ENCODE measurements around the gene PRDM16.

Gene PRDM16

GRCh38 chr1:3153197-3153596 lies 84.2 kb downstream of the PRDM16 start:
- H3K4me3 ChIP-seq (replicated peaks; ENCODE audit: low read depth, low read length) = no peak overlapping the region
- no peak for TF ChIP-seq CTCF (IDR thresholded peaks at IDR 0.05; ENCODE audit: insufficient read depth, low read length, poor library complexity, severe bottlenecking)
- DNase-seq (ENCODE audit: extremely low read depth, insufficient read length) = no peak
- H3K27me3 ChIP-seq (replicated peaks; ENCODE audit: control insufficient read depth, insufficient read depth, low read length) = no peaks in the 10 kb centered on the region
- H3K36me3 ChIP-seq (ENCODE audit: control insufficient read depth, insufficient read depth, low read length) = no peaks in the 10 kb centered on the region

- DNase-seq (ENCODE audit: extremely low read depth, insufficient read length) = no peak
- TF ChIP-seq CTCF (IDR thresholded peaks at IDR 0.05; ENCODE audit: insufficient read depth, low read length, poor library complexity, severe bottlenecking) = no peak
- Histone ChIP-seq H3K27me3 (replicated peaks; ENCODE audit: control insufficient read depth, insufficient read depth, low read length) (no peaks in the 10 kb centered on the region), H3K4me3 (replicated peaks; ENCODE audit: low read depth, low read length) (no peak overlapping the region), H3K36me3 (ENCODE audit: control insufficient read depth, insufficient read depth, low read length) (no peaks in the 10 kb centered on the region)
Observed at GRCh38 chr1:3153902-3154795, 85.1 kb downstream of the PRDM16 start.

GRCh38 chr1:3155056-3155925 lies 86.3 kb downstream of the PRDM16 start:
- DNase-seq (ENCODE audit: extremely low read depth, insufficient read length) = no peak
- no peak for TF ChIP-seq CTCF (IDR thresholded peaks at IDR 0.05; ENCODE audit: insufficient read depth, low read length, poor library complexity, severe bottlenecking)
- H3K36me3 ChIP-seq (ENCODE audit: control insufficient read depth, insufficient read depth, low read length) = no peaks in the 10 kb centered on the region
- no peak overlapping the region for H3K4me3 ChIP-seq (replicated peaks; ENCODE audit: low read depth, low read length)
- H3K27me3 ChIP-seq (replicated peaks; ENCODE audit: control insufficient read depth, insufficient read depth, low read length) = no peaks in the 10 kb centered on the region

GRCh38 chr1:3155926-3156220 lies 86.9 kb downstream of the PRDM16 start:
- H3K27me3 ChIP-seq (replicated peaks; ENCODE audit: control insufficient read depth, insufficient read depth, low read length) = no peaks in the 10 kb centered on the region
- TF ChIP-seq CTCF (IDR thresholded peaks at IDR 0.05; ENCODE audit: insufficient read depth, low read length, poor library complexity, severe bottlenecking) = no peak

GRCh38 chr1:3156936-3157335 lies 87.9 kb downstream of the PRDM16 start:
- Histone ChIP-seq H3K36me3 (ENCODE audit: control insufficient read depth, insufficient read depth, low read length) (no peaks in the 10 kb centered on the region), H3K27me3 (replicated peaks; ENCODE audit: control insufficient read depth, insufficient read depth, low read length) (no peaks in the 10 kb centered on the region), H3K4me3 (replicated peaks; ENCODE audit: low read depth, low read length) (no peak overlapping the region)
- no peak for DNase-seq (ENCODE audit: extremely low read depth, insufficient read length)
- no peak for TF ChIP-seq CTCF (IDR thresholded peaks at IDR 0.05; ENCODE audit: insufficient read depth, low read length, poor library complexity, severe bottlenecking)

More at GRCh38 chr1:3155926-3156220, 86.9 kb downstream of the PRDM16 start:
- no peak for DNase-seq (ENCODE audit: extremely low read depth, insufficient read length)
- no peak overlapping the region for H3K4me3 ChIP-seq (replicated peaks; ENCODE audit: low read depth, low read length)
- no peaks in the 10 kb centered on the region for H3K36me3 ChIP-seq (ENCODE audit: control insufficient read depth, insufficient read depth, low read length)

Data from GM06990 (cell line).